ENCODE measurements around the gene CFAP92. TPM values are rescaled to one million over a fixed set of nuclear protein-coding genes. Genes with fewer than 3 reads are reported as not detected.

CFAP92 gene
- total and polyA plus RNA-seq, 2 donors (not counting 1 experiment from before 2014, with no cell fraction given), result not detected

GRCh38 chr3:129004639-129005295 is 10.9 kb upstream of the CFAP92 start:
- Histone ChIP-seq H3K9ac (ENCODE audit: low read length) (no peak overlapping the region), H3K4me3 (ENCODE audit: control extremely low read depth in 1 of 5, extremely low read depth in 1 of 5, insufficient read depth in 1 of 5, low read depth in 2 of 5, low read length in 4 of 5) (no peak overlapping the region), H4K20me1 (ENCODE audit: control insufficient read depth, insufficient read depth, low read length, poor library complexity, severe bottlenecking) (no peaks in the 10 kb centered on the region), H3K4me2 (replicated peaks; ENCODE audit: low read depth, low read length, poor library complexity, severe bottlenecking) (no peak overlapping the region), H2AFZ (ENCODE audit: insufficient read depth, low read depth, low read length, poor library complexity, severe bottlenecking) (no peak overlapping the region), H3K79me2 (ENCODE audit: control insufficient read depth, insufficient read depth, low read length) (no peaks in the 10 kb centered on the region), H3K36me3 (replicated peaks in 1 of 2; ENCODE audit: control extremely low read depth in 1 of 2, control insufficient read depth in 1 of 2, extremely low read depth in 1 of 2, insufficient read depth in 2 of 2, low read length in 1 of 2) (no peaks in the 10 kb centered on the region), H3K9me3 (ENCODE audit: control extremely low read depth in 1 of 3, control insufficient read depth in 2 of 3, insufficient read depth in 1 of 3, low read length in 2 of 3) (peaks cover 0 to 20% (median 0%) of the 10 kb centered on the region in 3 donors), H3K27me3 (replicated peaks in 1 of 4; ENCODE audit: control extremely low read depth in 1 of 4, control insufficient read depth in 3 of 4, insufficient read depth in 4 of 4, low read length in 3 of 4) (peaks cover 0 to 53% (median 30%) of the 10 kb centered on the region in 4 experiments), H3K27ac (ENCODE audit: low read length in 2 of 2) (no peak overlapping the region), H3K4me1 (ENCODE audit: control insufficient read depth in 2 of 2, insufficient read depth in 2 of 2, low read length in 2 of 2) (peaks cover 32% of the 10 kb centered on the region in 2 donors)
- peak overlapping the region; percentile 34 for H3K27ac Mint-ChIP-seq
- ATAC-seq (ENCODE audit: low read depth) (no peak), DNase-seq (no peak)
- POLR2A ChIA-PET, result interaction anchor here (0.5 kb wide), 1 partner anchor 10 kb away, joined by 4 read pairs; no protein-coding TSS in a partner anchor
- TF ChIP-seq CTCF (IDR thresholded peaks at IDR 0.05) (no peak), EZH2 (IDR thresholded peaks at IDR 0.05; ENCODE audit: borderline replicate concordance, insufficient read depth, low read depth, low read length, poor library complexity, severe bottlenecking) (no peak)
- CTCF ChIA-PET, result interaction anchor here (0.6 to 2.4 kb wide), 6 partner anchors 12 to 241 kb away, joined by 3 to 15 read pairs (median 6); no protein-coding TSS in a partner anchor
- H3K27me3 Mint-ChIP-seq, result peaks cover 55% of the 10 kb centered on the region
- H3K4me3 Mint-ChIP-seq, result no peak overlapping the region
- 91% methylated on average over 4 of the region's 6 CpGs for WGBS (ENCODE audit: insufficient coverage)
- intact Hi-C loops (cut with micrococcal nuclease), result no loop called here
- H3K4me1 Mint-ChIP-seq, result peaks cover 23% of the 10 kb centered on the region
- no peaks in the 10 kb centered on the region for H3K9me3 Mint-ChIP-seq (ENCODE audit: insufficient read depth)

- Histone ChIP-seq H3K79me2 (ENCODE audit: control insufficient read depth, insufficient read depth, low read length) (no peaks in the 10 kb centered on the region), H3K27me3 (replicated peaks in 1 of 4; ENCODE audit: control extremely low read depth in 1 of 4, control insufficient read depth in 3 of 4, insufficient read depth in 4 of 4, low read length in 3 of 4) (peaks cover 0 to 64% (median 33%) of the 10 kb centered on the region in 4 experiments), H3K27ac (ENCODE audit: low read length in 2 of 2) (no peak overlapping the region), H3K9me3 (ENCODE audit: control extremely low read depth in 1 of 3, control insufficient read depth in 2 of 3, insufficient read depth in 1 of 3, low read length in 2 of 3) (peaks cover 0 to 20% (median 0%) of the 10 kb centered on the region in 3 donors), H3K9ac (ENCODE audit: low read length) (no peak overlapping the region), H3K4me2 (replicated peaks; ENCODE audit: low read depth, low read length, poor library complexity, severe bottlenecking) (peak overlapping the region; percentile 63), H4K20me1 (ENCODE audit: control insufficient read depth, insufficient read depth, low read length, poor library complexity, severe bottlenecking) (no peaks in the 10 kb centered on the region), H3K4me3 (ENCODE audit: control extremely low read depth in 1 of 5, extremely low read depth in 1 of 5, insufficient read depth in 1 of 5, low read depth in 2 of 5, low read length in 4 of 5) (no peak overlapping the region), H3K4me1 (ENCODE audit: control insufficient read depth in 2 of 2, insufficient read depth in 2 of 2, low read length in 2 of 2) (peaks cover 32% of the 10 kb centered on the region in 2 donors), H3K36me3 (replicated peaks in 1 of 2; ENCODE audit: control extremely low read depth in 1 of 2, control insufficient read depth in 1 of 2, extremely low read depth in 1 of 2, insufficient read depth in 2 of 2, low read length in 1 of 2) (no peaks in the 10 kb centered on the region), H2AFZ (ENCODE audit: insufficient read depth, low read depth, low read length, poor library complexity, severe bottlenecking) (peak overlapping the region; percentile 21)
- H3K4me3 Mint-ChIP-seq, result peak overlapping the region; percentile 80
- no peak overlapping the region for H3K27ac Mint-ChIP-seq
- intact Hi-C loops (cut with micrococcal nuclease), result no loop called here
- H3K9me3 Mint-ChIP-seq (ENCODE audit: insufficient read depth), result no peaks in the 10 kb centered on the region
- POLR2A ChIA-PET, result interaction anchor here (0.6 kb wide), 1 partner anchor 231 kb away, joined by 4 read pairs; no protein-coding TSS in a partner anchor
- 12% methylated on average over 55 of the region's 55 CpGs for WGBS (ENCODE audit: insufficient coverage)
- ATAC-seq (ENCODE audit: low read depth) (peak; percentile 75), DNase-seq (peak; percentile 73)
- H3K4me1 Mint-ChIP-seq, result peaks cover 23% of the 10 kb centered on the region
- TF ChIP-seq CTCF (IDR thresholded peaks at IDR 0.05) (peak; percentile 20), EZH2 (IDR thresholded peaks at IDR 0.05; ENCODE audit: borderline replicate concordance, insufficient read depth, low read depth, low read length, poor library complexity, severe bottlenecking) (no peak)
- CTCF ChIA-PET, result interaction anchor here (0.7 to 2.4 kb wide), 7 partner anchors 8 to 242 kb away, joined by 3 to 15 read pairs (median 4); no protein-coding TSS in a partner anchor
- peaks cover 57% of the 10 kb centered on the region for H3K27me3 Mint-ChIP-seq
Measured at GRCh38 chr3:129003578-129004112, 9.8 kb upstream of the CFAP92 start.

Data from B cell (primary cell).